Activated CD4-positive, alpha-beta memory T cell treated with anti-CD3 and anti-CD28 coated beads, Interleukin-2, amount 10 ng/mL, durations not matched to agents 7 days and 5 days (primary cell): ENCODE results near the gene F13B. TPM values are rescaled to one million over a fixed set of nuclear protein-coding genes. Genes with fewer than 3 reads are reported as not detected.
"Not testable (repeated sequence)": the region's sequence is repeated elsewhere in the genome, so short reads cannot be mapped to it uniquely, and the experiment has no call there.

Source experiments
- CTCF ChIA-PET: fragments of 350-600 bp; sonication (Branson Sonifier 250); formaldehyde crosslinking; loops from one replicate; lab custom pipeline; 2021; ENCODE audit warnings: antibody characterized with exemption, inconsistent platforms; lab: Charles Lee
- POLR2A ChIA-PET: fragments of 350-600 bp; sonication (Branson Sonifier 250); formaldehyde crosslinking; loops from one replicate; lab custom pipeline; 2021; ENCODE audit warnings: antibody characterized with exemption; lab: Charles Lee
- DNase-seq: peaks from one replicate; pipeline ENCODE4 v3.0.0-alpha.2; 2020
- H3K27ac Mint-ChIP-seq: one replicate; pipeline ENCODE4 v1.8.0; 2021; ENCODE audit warnings: mild to moderate bottlenecking, mixed read lengths
- H3K27me3 Mint-ChIP-seq: one replicate; pipeline ENCODE4 v1.8.0; 2021; ENCODE audit warnings: mixed read lengths
- H3K36me3 Mint-ChIP-seq: one replicate; pipeline ENCODE4 v1.8.0; 2021; ENCODE audit warnings: low read depth, mixed read lengths
- H3K4me1 Mint-ChIP-seq: one replicate; pipeline ENCODE4 v1.8.0; 2021; ENCODE audit warnings: mixed read lengths
- H3K4me3 Mint-ChIP-seq: one replicate; pipeline ENCODE4 v1.8.0; 2021; ENCODE audit warnings: mild to moderate bottlenecking, mixed read lengths
- H3K9me3 Mint-ChIP-seq: one replicate; pipeline ENCODE4 v1.8.0; 2021; ENCODE audit warnings: mixed read lengths
- total RNA-seq, 2 experiments: library from RNA; stranded (reverse); gene quantifications; one replicate each; pipeline ENCODE4 v1.2.3, GENCODE V29; 2021

Gene F13B
- total RNA-seq: not detected

GRCh38 chr1:197066719-197067456 is at the start of gene F13B:
Gene F13B (minus strand): TSS chr1:197067260. CDS start chr1:197067223, 37 bp downstream.
- Mint-ChIP-seq H3K27ac (no peak within 1 kb of the TSS), H3K4me1 (no peaks in the 10 kb centered on the region)

GRCh38 chr1:197116156-197116555 is 49.1 kb upstream of the F13B start:
- no peak for DNase-seq
- CTCF ChIA-PET: no interaction called here
- Mint-ChIP-seq H3K36me3 (peaks cover 79% of the 10 kb centered on the region), H3K9me3 (no peaks in the 10 kb centered on the region), H3K4me1 (no peaks in the 10 kb centered on the region), H3K4me3 (no peak overlapping the region), H3K27me3 (no peaks in the 10 kb centered on the region), H3K27ac (no peak overlapping the region)
- POLR2A ChIA-PET: no interaction called here

More at GRCh38 chr1:197066719-197067456, at the start of gene F13B:
- H3K4me3 Mint-ChIP-seq: no peak within 1 kb of the TSS
- POLR2A ChIA-PET: no interaction called here
- H3K9me3 Mint-ChIP-seq: peaks cover 4% of the 10 kb centered on the region
- no peak for DNase-seq
- CTCF ChIA-PET: no interaction called here
- H3K27me3 Mint-ChIP-seq: peaks cover 7% of the 10 kb centered on the region
- no peaks in the 10 kb centered on the region for H3K36me3 Mint-ChIP-seq

- DNase-seq: no peak
- H3K27me3 Mint-ChIP-seq: no peaks in the 10 kb centered on the region
- CTCF ChIA-PET: no interaction called here
- POLR2A ChIA-PET: no interaction called here
- H3K4me1 Mint-ChIP-seq: no peaks in the 10 kb centered on the region
- no peaks in the 10 kb centered on the region for H3K9me3 Mint-ChIP-seq
- no peak overlapping the region for H3K4me3 Mint-ChIP-seq
- H3K27ac Mint-ChIP-seq: no peak overlapping the region
- peaks cover 77% of the 10 kb centered on the region for H3K36me3 Mint-ChIP-seq
Observed at GRCh38 chr1:197106869-197107268, 39.8 kb upstream of the F13B start.

GRCh38 chr1:197103300-197103699 is 36.2 kb upstream of the F13B start:
- H3K36me3 Mint-ChIP-seq: peaks cover 58% of the 10 kb centered on the region
- H3K9me3 Mint-ChIP-seq: no peaks in the 10 kb centered on the region
- POLR2A ChIA-PET: interaction anchor here (1.0 to 1.6 kb wide), 3 partner anchors 9 to 11 kb away, joined by 3 to 4 read pairs (median 3); no protein-coding TSS in a partner anchor
- no peak overlapping the region for H3K4me3 Mint-ChIP-seq
- H3K27ac Mint-ChIP-seq: no peak overlapping the region
- CTCF ChIA-PET: no interaction called here
- DNase-seq: no peak
- no peaks in the 10 kb centered on the region for H3K4me1 Mint-ChIP-seq
- H3K27me3 Mint-ChIP-seq: no peaks in the 10 kb centered on the region

- DNase-seq: no peak
- ChIA-PET CTCF (no interaction called here), POLR2A (interaction anchor here (1.1 kb wide), 1 partner anchor 10 kb away, joined by 3 read pairs; no protein-coding TSS in a partner anchor)
- no peaks in the 10 kb centered on the region for H3K27me3 Mint-ChIP-seq
- H3K27ac Mint-ChIP-seq: no peak overlapping the region
- H3K4me1 Mint-ChIP-seq: no peaks in the 10 kb centered on the region
- H3K9me3 Mint-ChIP-seq: no peaks in the 10 kb centered on the region
- H3K36me3 Mint-ChIP-seq: peaks cover 48% of the 10 kb centered on the region
- no peak overlapping the region for H3K4me3 Mint-ChIP-seq
Observed at GRCh38 chr1:197101978-197102377, 34.9 kb upstream of the F13B start.

GRCh38 chr1:197100677-197101076 is 33.6 kb upstream of the F13B start:
- CTCF ChIA-PET: no interaction called here
- Mint-ChIP-seq H3K36me3 (peaks cover 43% of the 10 kb centered on the region), H3K4me1 (no peaks in the 10 kb centered on the region), H3K27me3 (no peaks in the 10 kb centered on the region), H3K27ac (no peak overlapping the region), H3K4me3 (no peak overlapping the region), H3K9me3 (no peaks in the 10 kb centered on the region)
- DNase-seq: no peak
- POLR2A ChIA-PET: no interaction called here

GRCh38 chr1:197099444-197099843 is 32.4 kb upstream of the F13B start:
- Mint-ChIP-seq H3K4me3 (no peak overlapping the region), H3K36me3 (peaks cover 44% of the 10 kb centered on the region), H3K4me1 (no peaks in the 10 kb centered on the region), H3K27ac (no peak overlapping the region), H3K9me3 (no peaks in the 10 kb centered on the region), H3K27me3 (no peaks in the 10 kb centered on the region)
- CTCF ChIA-PET: no interaction called here
- DNase-seq: no peak
- POLR2A ChIA-PET: no interaction called here

- POLR2A ChIA-PET: interaction anchor here (1.0 to 1.8 kb wide), 2 partner anchors 11 to 15 kb away, joined by 3 to 5 read pairs; no protein-coding TSS in a partner anchor
- CTCF ChIA-PET, H3K4me3 Mint-ChIP-seq, DNase-seq, H3K9me3 Mint-ChIP-seq, H3K27me3 Mint-ChIP-seq, H3K27ac Mint-ChIP-seq, H3K4me1 Mint-ChIP-seq: not testable (repeated sequence)
- peaks cover 49% of the 10 kb centered on the region for H3K36me3 Mint-ChIP-seq
Observed at GRCh38 chr1:197096971-197097370, 29.9 kb upstream of the F13B start.

GRCh38 chr1:197096137-197096536 is 29.1 kb upstream of the F13B start:
- no peak for DNase-seq
- Mint-ChIP-seq H3K27ac (no peak overlapping the region), H3K9me3 (no peaks in the 10 kb centered on the region), H3K36me3 (peaks cover 55% of the 10 kb centered on the region), H3K27me3 (no peaks in the 10 kb centered on the region), H3K4me3 (no peak overlapping the region), H3K4me1 (no peaks in the 10 kb centered on the region)
- ChIA-PET CTCF (no interaction called here), POLR2A (interaction anchor here (1.0 to 1.8 kb wide), 2 partner anchors 10 to 14 kb away, joined by 3 to 5 read pairs; no protein-coding TSS in a partner anchor)

- H3K27ac Mint-ChIP-seq: no peak overlapping the region
- H3K9me3 Mint-ChIP-seq: no peaks in the 10 kb centered on the region
- ChIA-PET CTCF (no interaction called here), POLR2A (no interaction called here)
- no peak for DNase-seq
- H3K4me1 Mint-ChIP-seq: no peaks in the 10 kb centered on the region
- H3K4me3 Mint-ChIP-seq: no peak overlapping the region
- peaks cover 64% of the 10 kb centered on the region for H3K36me3 Mint-ChIP-seq
- H3K27me3 Mint-ChIP-seq: no peaks in the 10 kb centered on the region
Observed at GRCh38 chr1:197093226-197093885, 26.3 kb upstream of the F13B start.

- Mint-ChIP-seq H3K36me3 (peaks cover 72% of the 10 kb centered on the region), H3K4me3 (no peak overlapping the region), H3K27me3 (no peaks in the 10 kb centered on the region), H3K4me1 (no peaks in the 10 kb centered on the region), H3K27ac (no peak overlapping the region), H3K9me3 (no peaks in the 10 kb centered on the region)
- POLR2A ChIA-PET: interaction anchor here (0.6 kb wide), 1 partner anchor 10 kb away, joined by 3 read pairs; no protein-coding TSS in a partner anchor
- CTCF ChIA-PET: no interaction called here
- DNase-seq: no peak
Observed at GRCh38 chr1:197092491-197093023, 25.5 kb upstream of the F13B start.

- no peaks in the 10 kb centered on the region for H3K4me1 Mint-ChIP-seq
- POLR2A ChIA-PET: no interaction called here
- CTCF ChIA-PET: no interaction called here
- H3K27ac Mint-ChIP-seq: no peak overlapping the region
- peaks cover 23% of the 10 kb centered on the region for H3K9me3 Mint-ChIP-seq
- no peak overlapping the region for H3K4me3 Mint-ChIP-seq
- peaks cover 72% of the 10 kb centered on the region for H3K36me3 Mint-ChIP-seq
- no peak for DNase-seq
- H3K27me3 Mint-ChIP-seq: no peaks in the 10 kb centered on the region
Observed at GRCh38 chr1:197083474-197083873, 16.4 kb upstream of the F13B start.

GRCh38 chr1:197081117-197081753 is 14.2 kb upstream of the F13B start:
- CTCF ChIA-PET: interaction anchor here (0.8 kb wide), 1 partner anchor 138 kb away, joined by 3 read pairs; no protein-coding TSS in a partner anchor

More at GRCh38 chr1:197081117-197081753, 14.2 kb upstream of the F13B start:
- POLR2A ChIA-PET: interaction anchor here (0.8 to 1.2 kb wide), 2 partner anchors 15 to 64 kb away, joined by 3 read pairs; no protein-coding TSS in a partner anchor
- peaks cover 7% of the 10 kb centered on the region for H3K27me3 Mint-ChIP-seq
- DNase-seq: no peak
- H3K36me3 Mint-ChIP-seq: peaks cover 55% of the 10 kb centered on the region
- H3K9me3 Mint-ChIP-seq: peaks cover 23% of the 10 kb centered on the region
- no peak overlapping the region for H3K27ac Mint-ChIP-seq
- no peak overlapping the region for H3K4me3 Mint-ChIP-seq
- no peaks in the 10 kb centered on the region for H3K4me1 Mint-ChIP-seq
